ENCODE data around the gene UBE2S.

DNA sequence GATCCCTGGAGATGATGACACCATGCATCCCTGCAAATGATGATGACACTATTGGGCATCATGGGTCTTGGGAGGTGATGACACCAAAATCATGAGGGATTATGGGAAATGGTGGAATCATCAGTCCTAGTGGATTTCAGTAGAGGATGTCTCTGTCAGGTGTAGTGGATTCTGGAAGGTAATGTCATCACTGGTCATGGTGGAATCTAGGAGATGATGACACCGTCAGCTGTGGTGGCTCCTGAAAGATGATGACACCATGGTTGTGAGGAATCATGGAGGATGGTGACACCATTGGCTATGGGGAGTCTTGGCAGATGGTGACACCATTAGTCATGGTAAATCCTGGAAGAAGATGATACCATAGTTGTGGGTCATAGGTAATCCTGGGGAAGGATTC lies 23.6 kb upstream of the UBE2S start:
- TF ChIP-seq POLR2A (IDR thresholded peaks at IDR 0.05) = no peak
- TF ChIP-seq, protein P1, sequence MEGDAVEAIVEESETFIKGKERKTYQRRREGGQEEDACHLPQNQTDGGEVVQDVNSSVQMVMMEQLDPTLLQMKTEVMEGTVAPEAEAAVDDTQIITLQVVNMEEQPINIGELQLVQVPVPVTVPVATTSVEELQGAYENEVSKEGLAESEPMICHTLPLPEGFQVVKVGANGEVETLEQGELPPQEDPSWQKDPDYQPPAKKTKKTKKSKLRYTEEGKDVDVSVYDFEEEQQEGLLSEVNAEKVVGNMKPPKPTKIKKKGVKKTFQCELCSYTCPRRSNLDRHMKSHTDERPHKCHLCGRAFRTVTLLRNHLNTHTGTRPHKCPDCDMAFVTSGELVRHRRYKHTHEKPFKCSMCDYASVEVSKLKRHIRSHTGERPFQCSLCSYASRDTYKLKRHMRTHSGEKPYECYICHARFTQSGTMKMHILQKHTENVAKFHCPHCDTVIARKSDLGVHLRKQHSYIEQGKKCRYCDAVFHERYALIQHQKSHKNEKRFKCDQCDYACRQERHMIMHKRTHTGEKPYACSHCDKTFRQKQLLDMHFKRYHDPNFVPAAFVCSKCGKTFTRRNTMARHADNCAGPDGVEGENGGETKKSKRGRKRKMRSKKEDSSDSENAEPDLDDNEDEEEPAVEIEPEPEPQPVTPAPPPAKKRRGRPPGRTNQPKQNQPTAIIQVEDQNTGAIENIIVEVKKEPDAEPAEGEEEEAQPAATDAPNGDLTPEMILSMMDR (IDR thresholded peaks at IDR 0.05) = no peak

All from lower leg skin (tissue), 3 donors.